Measurements from ENCODE around the gene MAST2. TPM values are rescaled to one million over a fixed set of nuclear protein-coding genes. Genes with fewer than 3 reads are reported as not detected.
"Not testable (repeated sequence)": the region's sequence is repeated elsewhere in the genome, so short reads cannot be mapped to it uniquely, and the experiment has no call there.

MAST2 gene
- total RNA-seq, 2 donors from 2014 or later = 9.9 TPM

- intact Hi-C loops (cut with DNase I) = no loop called here
- Histone ChIP-seq H3K9me3 (no peaks in the 10 kb centered on the region), H3K4me3 (no peak overlapping the region), H3K4me1 (peaks cover 3% of the 10 kb centered on the region), H3K27ac (no peak overlapping the region), H3K36me3 (replicated peaks in 1 of 2; ENCODE audit: insufficient read depth in 1 of 2, low read depth in 2 of 2) (no peaks in the 10 kb centered on the region), H3K27me3 (no peaks in the 10 kb centered on the region)
- TF ChIP-seq, protein P1, sequence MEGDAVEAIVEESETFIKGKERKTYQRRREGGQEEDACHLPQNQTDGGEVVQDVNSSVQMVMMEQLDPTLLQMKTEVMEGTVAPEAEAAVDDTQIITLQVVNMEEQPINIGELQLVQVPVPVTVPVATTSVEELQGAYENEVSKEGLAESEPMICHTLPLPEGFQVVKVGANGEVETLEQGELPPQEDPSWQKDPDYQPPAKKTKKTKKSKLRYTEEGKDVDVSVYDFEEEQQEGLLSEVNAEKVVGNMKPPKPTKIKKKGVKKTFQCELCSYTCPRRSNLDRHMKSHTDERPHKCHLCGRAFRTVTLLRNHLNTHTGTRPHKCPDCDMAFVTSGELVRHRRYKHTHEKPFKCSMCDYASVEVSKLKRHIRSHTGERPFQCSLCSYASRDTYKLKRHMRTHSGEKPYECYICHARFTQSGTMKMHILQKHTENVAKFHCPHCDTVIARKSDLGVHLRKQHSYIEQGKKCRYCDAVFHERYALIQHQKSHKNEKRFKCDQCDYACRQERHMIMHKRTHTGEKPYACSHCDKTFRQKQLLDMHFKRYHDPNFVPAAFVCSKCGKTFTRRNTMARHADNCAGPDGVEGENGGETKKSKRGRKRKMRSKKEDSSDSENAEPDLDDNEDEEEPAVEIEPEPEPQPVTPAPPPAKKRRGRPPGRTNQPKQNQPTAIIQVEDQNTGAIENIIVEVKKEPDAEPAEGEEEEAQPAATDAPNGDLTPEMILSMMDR (IDR thresholded peaks at IDR 0.05) = no peak
- no peak for TF ChIP-seq POLR2A (IDR thresholded peaks at IDR 0.05)
- no peak for ATAC-seq
- peak in 1 of 4 donors; percentile 28 for DNase-seq
Observed at GRCh38 chr1:46041974-46042373, 238.6 kb downstream of the MAST2 start.

DNA sequence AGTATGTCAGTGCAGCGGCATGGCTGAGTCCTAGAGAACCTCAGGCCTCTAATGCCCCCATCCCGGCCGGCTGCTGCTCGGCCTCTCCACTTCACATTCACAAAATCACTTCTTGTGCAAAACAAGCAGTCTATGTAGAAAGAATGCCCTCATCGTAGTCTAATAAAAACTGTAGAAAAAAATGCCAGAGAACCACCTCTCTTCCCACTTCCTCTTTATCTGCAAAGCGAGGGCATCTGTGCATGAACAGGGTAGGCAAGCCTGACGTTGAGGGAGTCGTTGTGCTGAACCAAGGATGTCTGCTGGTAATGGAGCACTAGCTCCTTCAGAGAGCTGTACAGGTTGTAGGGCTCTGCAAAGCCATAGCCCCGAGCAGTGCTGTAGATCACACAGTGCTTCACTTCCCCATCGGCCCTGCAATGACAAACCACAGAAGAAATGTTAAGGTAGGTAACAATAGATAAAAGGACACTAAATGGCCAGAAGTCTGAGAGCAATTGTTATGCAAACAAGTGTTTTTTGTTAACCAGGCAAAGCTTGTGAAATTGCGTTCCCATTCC, 240.1 kb downstream of the MAST2 start:
- no peak overlapping the region for H3K27ac ChIP-seq
- WGBS, 2 donors = 68 to 73% methylated on average over 11 of the region's 11 CpGs
- DNase-seq = no peak

DNA sequence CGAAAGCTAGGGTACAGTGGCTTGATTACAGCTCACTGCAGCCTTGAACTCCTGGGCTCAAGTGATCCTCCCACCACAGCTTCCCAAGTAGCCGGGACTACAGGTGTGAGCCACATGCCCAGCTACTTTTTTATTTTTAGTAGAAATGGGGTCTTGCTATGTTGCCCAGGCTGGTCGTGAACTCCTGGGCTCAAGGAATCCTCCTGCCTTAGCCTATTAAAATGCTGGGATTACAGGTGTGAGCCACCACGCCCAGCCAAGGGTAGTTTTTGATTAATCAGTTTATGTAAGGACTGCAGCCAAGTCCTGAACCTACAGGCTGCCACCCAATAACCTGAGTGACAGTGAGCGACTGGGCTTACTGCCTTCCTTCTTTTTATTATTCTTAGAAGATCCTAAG, 240.7 kb downstream of the MAST2 start:
- no peaks in the 10 kb centered on the region for H3K4me1 ChIP-seq
- no peak for DNase-seq
- TF ChIP-seq, protein P1 (IDR thresholded peaks at IDR 0.05) = no peak
- no peak for TF ChIP-seq POLR2A (IDR thresholded peaks at IDR 0.05)
- 53 to 73% methylated on average over 5 of the region's 5 CpGs for WGBS, 2 donors
- intact Hi-C loops (cut with DNase I) = no loop called here
- no peak overlapping the region for H3K4me3 ChIP-seq
- no peak for ATAC-seq
- no peak overlapping the region for H3K27ac ChIP-seq
- no peaks in the 10 kb centered on the region for H3K36me3 ChIP-seq (replicated peaks in 1 of 2; ENCODE audit: insufficient read depth in 1 of 2, low read depth in 2 of 2)
- H3K9me3 ChIP-seq = no peaks in the 10 kb centered on the region
- no peaks in the 10 kb centered on the region for H3K27me3 ChIP-seq

More for the DNA sequence above, 240.1 kb downstream of the MAST2 start:
- Histone ChIP-seq H3K27me3 (no peaks in the 10 kb centered on the region), H3K36me3 (replicated peaks in 1 of 2; ENCODE audit: insufficient read depth in 1 of 2, low read depth in 2 of 2) (no peaks in the 10 kb centered on the region), H3K4me3 (no peak overlapping the region), H3K9me3 (no peaks in the 10 kb centered on the region), H3K4me1 (no peaks in the 10 kb centered on the region)
- no peak for ATAC-seq
- TF ChIP-seq, protein P1 (IDR thresholded peaks at IDR 0.05) = no peak
- no peak for TF ChIP-seq POLR2A (IDR thresholded peaks at IDR 0.05)
- intact Hi-C loops (cut with DNase I) = no loop called here

DNA sequence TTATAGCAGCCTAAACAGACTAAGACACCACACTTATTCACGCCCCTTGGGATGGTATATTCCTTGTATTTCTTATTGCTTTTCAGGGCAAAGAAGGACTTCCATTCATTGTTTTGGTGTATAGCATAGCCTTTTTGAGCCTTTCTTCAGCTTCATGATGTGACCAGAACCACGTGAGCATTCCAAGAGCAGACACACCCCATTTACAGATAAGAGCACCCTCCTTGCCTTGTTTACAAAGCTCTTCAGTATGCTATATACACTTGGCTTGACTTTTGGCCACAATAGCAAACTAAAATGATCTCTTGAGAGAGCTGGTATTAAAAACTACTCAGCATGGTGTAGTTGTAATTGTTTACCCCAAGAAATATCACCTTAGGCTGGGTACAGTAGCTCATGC, 250.3 kb downstream of the MAST2 start:
- H3K4me3 ChIP-seq = no peak overlapping the region
- ATAC-seq (no peak), DNase-seq (no peak)
- H3K36me3 ChIP-seq (replicated peaks in 1 of 2; ENCODE audit: insufficient read depth in 1 of 2, low read depth in 2 of 2) = no peaks in the 10 kb centered on the region
- WGBS, 2 donors = 62% methylated on average over 2 of the region's 2 CpGs
- intact Hi-C loops (cut with DNase I) = no loop called here
- H3K27ac ChIP-seq = no peak overlapping the region
- H3K4me1 ChIP-seq = no peaks in the 10 kb centered on the region
- no peak for TF ChIP-seq POLR2A (IDR thresholded peaks at IDR 0.05)
- TF ChIP-seq, protein P1 (IDR thresholded peaks at IDR 0.05) = no peak
- H3K27me3 ChIP-seq = no peaks in the 10 kb centered on the region
- no peaks in the 10 kb centered on the region for H3K9me3 ChIP-seq

DNA sequence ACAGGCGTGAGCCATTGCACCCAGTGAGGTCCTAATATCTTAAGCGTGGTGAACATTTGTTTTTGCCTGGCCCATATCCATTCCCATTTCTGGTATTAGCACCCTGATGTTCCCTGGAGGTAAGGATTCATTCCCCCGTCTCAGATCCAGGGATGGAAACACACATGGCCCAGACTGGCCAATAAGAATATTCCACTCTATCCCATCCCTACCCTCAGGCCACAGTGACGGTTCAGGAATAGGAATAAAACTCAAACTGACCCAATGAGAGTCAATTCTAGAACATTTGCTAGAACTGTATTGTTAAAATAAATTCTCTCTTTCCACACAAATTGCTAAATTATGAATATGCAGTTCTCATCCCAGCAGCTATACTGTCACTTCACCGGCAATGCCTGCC, 252.9 kb downstream of the MAST2 start:
- intact Hi-C loops (cut with DNase I) = no loop called here
- no peak for ATAC-seq
- Histone ChIP-seq H3K36me3 (replicated peaks in 1 of 2; ENCODE audit: insufficient read depth in 1 of 2, low read depth in 2 of 2) (no peaks in the 10 kb centered on the region), H3K27ac (no peak overlapping the region), H3K4me1 (no peaks in the 10 kb centered on the region), H3K4me3 (no peak overlapping the region), H3K27me3 (no peaks in the 10 kb centered on the region), H3K9me3 (no peaks in the 10 kb centered on the region)
- TF ChIP-seq, protein P1 (IDR thresholded peaks at IDR 0.05) = no peak
- no peak for TF ChIP-seq POLR2A (IDR thresholded peaks at IDR 0.05)
- DNase-seq = no peak
- WGBS, 2 donors = 89 to 93% methylated on average over 5 of the region's 5 CpGs

- H3K4me1 ChIP-seq; DNase-seq; H3K4me3 ChIP-seq; intact Hi-C loops (cut with DNase I); ATAC-seq; H3K27ac ChIP-seq; H3K36me3 ChIP-seq (replicated peaks in 1 of 2; ENCODE audit: insufficient read depth in 1 of 2, low read depth in 2 of 2); H3K9me3 ChIP-seq; H3K27me3 ChIP-seq: not testable (repeated sequence)
- 80 to 82% methylated on average over 4 of the region's 4 CpGs for WGBS, 2 donors
Observed at GRCh38 chr1:46057215-46057614, 253.8 kb downstream of the MAST2 start.
